Gastrocnemius medialis (tissue), 4 donors: ENCODE results near the gene RHEB. TPM values are rescaled to one million over a fixed set of nuclear protein-coding genes. Genes with fewer than 3 reads are reported as not detected.

Experiments
- ATAC-seq, 2 donors: fragments of 150-250 bp; one replicate each; pipeline ENCODE4 v1.9.1; 2016
- DNase-seq, 2 donors: peaks; one replicate each; pipeline ENCODE4 v3.0.0-alpha.2; 2019
- H3K27ac ChIP-seq, 4 donors: fragments of 200-600 bp; sonication (generic); 1 replicate in 1 of 4; 2 replicates in 3 of 4; pipeline ENCODE4 v1.5.1; 2016 to 2018; ENCODE audit warnings: mild to moderate bottlenecking in 2 of 4, moderate library complexity in 1 of 4
- H3K27me3 ChIP-seq, 3 donors: fragments of 200-600 bp; sonication (generic) in 2 of 3; 1 replicate in 1 of 3; 2 replicates in 2 of 3; pipeline versions ENCODE4 v1.5.1 to v1.6.0; 2016 to 2019; ENCODE audit warnings: mild to moderate bottlenecking in 1 of 3, moderate library complexity in 1 of 3
- H3K36me3 ChIP-seq, 2 donors: fragments of 200-600 bp; sonication (generic) in 1 of 2; one replicate each; pipeline ENCODE4 v1.5.1; 2017 to 2018
- H3K4me1 ChIP-seq, 2 donors: fragments of 200-600 bp; sonication (generic) in 1 of 2; one replicate each; pipeline ENCODE4 v1.5.1; 2016 to 2017; ENCODE audit warnings: mild to moderate bottlenecking in 2 of 2
- H3K4me3 ChIP-seq, 4 donors: fragments of 200-600 bp; sonication (generic) in 3 of 4; 1 replicate in 1 of 4; 2 replicates in 3 of 4; pipeline ENCODE4 v1.5.1; 2016 to 2019; ENCODE audit warnings: mild to moderate bottlenecking in 2 of 4
- H3K9me3 ChIP-seq, 3 donors: fragments of 200-600 bp; sonication (generic) in 2 of 3; 1 replicate in 1 of 3; 2 replicates in 2 of 3; pipeline ENCODE4 v1.5.1; 2016 to 2019
- POLR2A ChIP-seq, 2 donors: fragments of 450-650 bp; IDR thresholded peaks; one replicate each; pipeline ENCODE4 v1.6.1; 2017; ENCODE audit warnings: antibody characterized with exemption in 2 of 2, mild to moderate bottlenecking in 2 of 2, moderate library complexity in 2 of 2
- in situ Hi-C, 4 donors: fragments of 200-750 bp; cut with MboI; loops; one replicate each; pipeline versions ENCODE4 v1.15.0 to v1.8.0; 2017; ENCODE audit warnings: low sequenced_read_pairs in 4 of 4
- intact Hi-C: fragments of 100-400 bp; cut with DNase I; formaldehyde crosslinking; loops from one replicate; pipeline ENCODE4 v1.15.1; 2023; ENCODE audit warnings: low total_unique reads
- total RNA-seq, 4 donors: library from RNA; depleted of rRNA; stranded (reverse); fragments of >200 nt; gene quantifications; one replicate each; pipeline versions ENCODE4 v1.1.0 to v1.2.3, GENCODE V29; 2016
- TF ChIP-seq, protein P1 (sequence below), 5 experiments: fragments of 450-650 bp in 3 of 5; fragments of 200-600 bp in 2 of 5; sonication (generic) in 2 of 5; IDR thresholded peaks in 4 of 5; conservative IDR thresholded peaks in 1 of 5; 1 replicate in 4 of 5; 2 replicates in 1 of 5; pipeline ENCODE4 v1.5.1; 2016 to 2019; ENCODE audit warnings: antibody characterized with exemption in 5 of 5, mild to moderate bottlenecking in 3 of 5, moderate library complexity in 3 of 5

The RHEB gene
- total RNA-seq, 4 donors from 2014 or later, result 93.2 to 159 (median 124) TPM

DNA sequence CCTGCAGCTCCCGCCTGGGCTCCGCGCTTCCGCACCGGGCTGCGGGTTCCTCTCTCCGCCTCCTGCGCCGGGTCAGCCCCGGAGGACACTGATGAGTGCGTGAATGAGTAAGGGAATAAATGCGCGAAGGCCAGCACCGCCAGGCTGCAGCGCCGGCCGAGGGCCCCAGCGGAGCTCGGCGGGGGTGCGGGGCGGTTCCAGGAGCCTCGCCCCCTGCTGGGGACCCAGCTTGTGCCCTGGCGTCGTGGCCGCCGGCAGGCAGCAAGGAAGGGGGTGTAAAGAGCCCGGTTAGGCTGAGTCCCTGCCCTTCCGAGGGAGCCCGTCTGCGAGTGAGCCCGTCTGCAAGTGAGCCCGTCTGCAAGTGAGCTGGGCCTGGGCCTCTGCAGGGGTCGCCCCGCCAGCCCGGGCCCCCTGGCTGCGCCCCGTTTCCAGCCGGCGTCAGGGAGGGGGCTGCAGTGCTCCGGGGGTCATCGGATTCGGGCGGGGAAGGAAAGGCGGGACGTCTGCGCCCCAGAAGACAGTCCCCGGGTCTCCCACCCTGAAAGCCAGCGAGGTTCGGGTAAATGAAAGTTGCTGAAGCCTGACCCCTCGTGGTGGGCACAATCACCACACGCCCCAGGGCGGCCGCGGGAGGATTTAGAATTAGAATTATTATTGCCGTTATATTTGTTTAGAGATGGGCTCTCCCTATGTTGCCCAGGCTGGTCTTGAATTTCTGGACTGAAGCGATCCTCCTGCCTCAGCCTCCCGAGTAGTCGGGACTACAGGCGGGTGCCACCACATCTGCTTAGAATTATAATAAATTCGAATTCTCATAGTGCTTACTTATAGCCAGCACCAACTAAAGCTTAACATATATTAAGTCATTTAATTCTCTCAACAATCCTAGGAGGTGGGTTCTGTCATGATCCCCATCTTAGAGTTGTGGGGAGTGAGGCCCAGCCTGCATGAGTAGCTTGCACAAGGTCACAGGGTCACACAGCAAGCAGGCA, 71.1 kb downstream of the RHEB start:
- Histone ChIP-seq H3K27me3 (no peaks in the 10 kb centered on the region), H3K9me3 (no peaks in the 10 kb centered on the region), H3K4me1 (peaks cover 0 to 7% of the 10 kb centered on the region in 2 donors), H3K4me3 (peak overlapping the region; percentile 61 to 82 (median 66)), H3K27ac (peak overlapping the region in 1 of 4 donors; percentile 44), H3K36me3 (no peaks in the 10 kb centered on the region)
- ATAC-seq, result peak; percentile 86 to 92
- in situ Hi-C loops, result loop anchor here in 3 of 4 donors (5.0 kb wide), 1 partner anchor 81 kb away; no protein-coding TSS in a partner anchor
- intact Hi-C loops, result loop anchor here (1.0 to 5.0 kb wide), 2 partner anchors 80 to 131 kb away; no protein-coding TSS in a partner anchor
- peak; percentile 32 to 50 for DNase-seq
- TF ChIP-seq, protein P1, sequence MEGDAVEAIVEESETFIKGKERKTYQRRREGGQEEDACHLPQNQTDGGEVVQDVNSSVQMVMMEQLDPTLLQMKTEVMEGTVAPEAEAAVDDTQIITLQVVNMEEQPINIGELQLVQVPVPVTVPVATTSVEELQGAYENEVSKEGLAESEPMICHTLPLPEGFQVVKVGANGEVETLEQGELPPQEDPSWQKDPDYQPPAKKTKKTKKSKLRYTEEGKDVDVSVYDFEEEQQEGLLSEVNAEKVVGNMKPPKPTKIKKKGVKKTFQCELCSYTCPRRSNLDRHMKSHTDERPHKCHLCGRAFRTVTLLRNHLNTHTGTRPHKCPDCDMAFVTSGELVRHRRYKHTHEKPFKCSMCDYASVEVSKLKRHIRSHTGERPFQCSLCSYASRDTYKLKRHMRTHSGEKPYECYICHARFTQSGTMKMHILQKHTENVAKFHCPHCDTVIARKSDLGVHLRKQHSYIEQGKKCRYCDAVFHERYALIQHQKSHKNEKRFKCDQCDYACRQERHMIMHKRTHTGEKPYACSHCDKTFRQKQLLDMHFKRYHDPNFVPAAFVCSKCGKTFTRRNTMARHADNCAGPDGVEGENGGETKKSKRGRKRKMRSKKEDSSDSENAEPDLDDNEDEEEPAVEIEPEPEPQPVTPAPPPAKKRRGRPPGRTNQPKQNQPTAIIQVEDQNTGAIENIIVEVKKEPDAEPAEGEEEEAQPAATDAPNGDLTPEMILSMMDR (IDR thresholded peaks at IDR 0.05 in 4 of 5, conservative IDR thresholded peaks at IDR 0.05 in 1 of 5), result peak; percentile 35 to 88 (median 82)
- TF ChIP-seq POLR2A (IDR thresholded peaks at IDR 0.05), result no peak

GRCh38 chr7:151447901-151448260, 71.8 kb downstream of the RHEB start:
- H3K9me3 ChIP-seq, result no peaks in the 10 kb centered on the region
- no peak for ATAC-seq
- DNase-seq, result no peak
- H3K36me3 ChIP-seq, result no peaks in the 10 kb centered on the region
- peaks cover 0 to 7% of the 10 kb centered on the region in 2 donors for H3K4me1 ChIP-seq
- in situ Hi-C loops (loop anchor here in 3 of 4 donors (5.0 kb wide), 1 partner anchor 81 kb away; no protein-coding TSS in a partner anchor), intact Hi-C loops (loop anchor here (1.0 to 5.0 kb wide), 2 partner anchors 80 to 131 kb away; no protein-coding TSS in a partner anchor)
- TF ChIP-seq, protein P1 (IDR thresholded peaks at IDR 0.05 in 4 of 5, conservative IDR thresholded peaks at IDR 0.05 in 1 of 5), result no peak
- no peak for TF ChIP-seq POLR2A (IDR thresholded peaks at IDR 0.05)
- H3K4me3 ChIP-seq, result peak overlapping the region; percentile 61 to 82 (median 66)
- H3K27ac ChIP-seq, result no peak overlapping the region
- H3K27me3 ChIP-seq, result no peaks in the 10 kb centered on the region

DNA sequence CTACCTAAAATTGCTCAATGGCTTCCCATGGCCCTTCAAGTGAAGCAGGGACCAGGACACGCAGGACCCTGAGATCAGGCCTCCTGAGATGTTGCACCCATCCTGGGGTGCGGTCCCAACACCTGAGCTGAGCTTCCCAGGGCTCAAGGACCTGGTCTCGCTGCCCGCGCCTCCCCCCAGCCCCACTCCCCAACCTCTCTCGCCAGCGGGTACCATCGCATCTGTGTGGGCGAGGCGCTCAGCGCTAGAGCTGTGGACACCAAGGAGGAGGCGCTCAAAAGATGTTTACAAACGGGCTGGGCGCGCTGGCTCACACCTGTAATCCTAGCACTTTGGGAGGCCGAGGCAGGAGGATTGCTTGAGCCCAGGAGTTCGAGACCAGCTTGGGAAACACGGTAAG, 72.4 kb downstream of the RHEB start:
- Histone ChIP-seq H3K4me3 (no peak overlapping the region), H3K36me3 (no peaks in the 10 kb centered on the region), H3K9me3 (no peaks in the 10 kb centered on the region), H3K4me1 (peaks cover 0 to 7% of the 10 kb centered on the region in 2 donors), H3K27ac (no peak overlapping the region), H3K27me3 (no peaks in the 10 kb centered on the region)
- DNase-seq (peak in 1 of 2 donors; percentile 12), ATAC-seq (no peak)
- in situ Hi-C loops (loop anchor here in 3 of 4 donors (5.0 kb wide), 1 partner anchor 80 kb away; no protein-coding TSS in a partner anchor), intact Hi-C loops (loop anchor here (5.0 kb wide), 1 partner anchor 130 kb away; no protein-coding TSS in a partner anchor)
- TF ChIP-seq, protein P1 (IDR thresholded peaks at IDR 0.05 in 4 of 5, conservative IDR thresholded peaks at IDR 0.05 in 1 of 5), result no peak
- TF ChIP-seq POLR2A (IDR thresholded peaks at IDR 0.05), result no peak

DNA sequence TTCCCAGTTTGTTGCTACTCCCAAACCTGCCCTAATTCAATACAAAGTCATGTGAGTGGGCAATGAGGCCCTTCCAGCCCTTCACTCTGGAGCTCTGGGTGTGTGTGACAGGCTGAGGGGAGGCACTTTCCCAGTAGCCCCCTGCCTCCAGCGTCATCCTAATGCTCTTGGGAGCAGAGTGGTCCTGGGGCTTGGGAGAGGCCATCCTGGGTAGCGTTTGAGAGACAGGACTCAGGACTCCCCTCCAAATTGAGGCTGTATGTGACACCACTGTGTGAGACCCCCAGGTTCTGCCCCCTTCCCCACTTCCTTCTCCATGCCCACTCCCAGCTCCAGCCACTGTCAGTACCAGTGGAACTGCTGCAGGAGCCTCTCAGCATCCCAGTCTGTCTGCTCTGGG, 73.3 kb downstream of the RHEB start:
- DNase-seq, result peak in 1 of 2 donors; percentile 3
- no peaks in the 10 kb centered on the region for H3K9me3 ChIP-seq
- no peak for ATAC-seq
- H3K4me1 ChIP-seq, result peaks cover 0 to 7% of the 10 kb centered on the region in 2 donors
- H3K27me3 ChIP-seq, result no peaks in the 10 kb centered on the region
- TF ChIP-seq, protein P1 (IDR thresholded peaks at IDR 0.05 in 4 of 5, conservative IDR thresholded peaks at IDR 0.05 in 1 of 5), result no peak
- no peak for TF ChIP-seq POLR2A (IDR thresholded peaks at IDR 0.05)
- intact Hi-C loops (loop anchor here (5.0 kb wide), 1 partner anchor 129 kb away; no protein-coding TSS in a partner anchor), in situ Hi-C loops (loop anchor here in 3 of 4 donors (5.0 kb wide), 1 partner anchor 79 kb away; no protein-coding TSS in a partner anchor)
- no peak overlapping the region for H3K27ac ChIP-seq
- H3K4me3 ChIP-seq, result no peak overlapping the region
- no peaks in the 10 kb centered on the region for H3K36me3 ChIP-seq
